ENCODE measurements around the gene MTCP1. TPM values are rescaled to one million over a fixed set of nuclear protein-coding genes. Genes with fewer than 3 reads are reported as not detected.

Gene MTCP1, protein sequence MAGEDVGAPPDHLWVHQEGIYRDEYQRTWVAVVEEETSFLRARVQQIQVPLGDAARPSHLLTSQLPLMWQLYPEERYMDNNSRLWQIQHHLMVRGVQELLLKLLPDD
- total RNA-seq = 24.9 and 25.3 TPM in 2 replicates

DNA sequence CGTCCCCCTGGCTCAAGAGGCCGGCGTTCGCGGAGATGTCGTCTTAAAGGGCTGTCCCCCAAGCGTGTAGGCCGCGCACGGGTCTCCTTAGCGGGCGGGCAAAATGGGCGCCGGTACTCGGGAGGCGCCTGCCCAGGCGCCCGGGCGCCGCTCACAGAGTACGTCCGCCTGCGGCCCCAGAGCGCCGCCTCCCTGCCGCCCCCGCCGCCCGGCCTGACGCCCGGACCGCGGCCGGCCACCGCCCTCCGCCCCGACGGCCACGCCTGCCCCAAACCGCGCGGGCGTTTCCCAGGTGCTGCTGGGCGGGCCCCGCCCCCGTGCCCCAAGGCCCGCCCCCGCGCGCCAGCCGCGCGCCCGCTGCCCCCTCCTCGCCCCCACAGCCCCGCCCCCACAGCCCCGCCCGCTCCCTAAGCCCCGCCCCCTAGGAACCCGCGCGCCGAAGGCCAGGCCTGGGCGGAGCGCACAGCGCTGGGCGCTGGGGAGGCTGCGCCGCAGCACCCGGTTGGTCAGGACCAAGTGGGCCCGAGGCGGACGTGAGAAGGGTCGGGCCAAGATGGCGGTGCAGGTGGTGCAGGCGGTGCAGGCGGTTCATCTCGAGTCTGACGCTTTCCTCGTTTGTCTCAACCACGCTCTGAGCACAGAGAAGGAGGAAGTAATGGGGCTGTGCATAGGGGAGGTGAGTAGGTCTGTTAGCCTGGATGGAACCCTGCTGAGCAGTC lies at the start of gene MTCP1, which contains the start of the genes BRCC3 and CMC4:
MTCP1 (minus strand) TSS at position 162 of the 719 bp plus-strand sequence. CDS start 5,126 bp downstream, outside the sequence.
BRCC3 (plus strand) TSS at position 534 of the 719 bp plus-strand sequence; CDS start at position 554, 20 bp downstream.
CMC4 (minus strand) TSS at position 162 of the 719 bp plus-strand sequence. CDS start 7,113 bp downstream, outside the sequence.

DNA sequence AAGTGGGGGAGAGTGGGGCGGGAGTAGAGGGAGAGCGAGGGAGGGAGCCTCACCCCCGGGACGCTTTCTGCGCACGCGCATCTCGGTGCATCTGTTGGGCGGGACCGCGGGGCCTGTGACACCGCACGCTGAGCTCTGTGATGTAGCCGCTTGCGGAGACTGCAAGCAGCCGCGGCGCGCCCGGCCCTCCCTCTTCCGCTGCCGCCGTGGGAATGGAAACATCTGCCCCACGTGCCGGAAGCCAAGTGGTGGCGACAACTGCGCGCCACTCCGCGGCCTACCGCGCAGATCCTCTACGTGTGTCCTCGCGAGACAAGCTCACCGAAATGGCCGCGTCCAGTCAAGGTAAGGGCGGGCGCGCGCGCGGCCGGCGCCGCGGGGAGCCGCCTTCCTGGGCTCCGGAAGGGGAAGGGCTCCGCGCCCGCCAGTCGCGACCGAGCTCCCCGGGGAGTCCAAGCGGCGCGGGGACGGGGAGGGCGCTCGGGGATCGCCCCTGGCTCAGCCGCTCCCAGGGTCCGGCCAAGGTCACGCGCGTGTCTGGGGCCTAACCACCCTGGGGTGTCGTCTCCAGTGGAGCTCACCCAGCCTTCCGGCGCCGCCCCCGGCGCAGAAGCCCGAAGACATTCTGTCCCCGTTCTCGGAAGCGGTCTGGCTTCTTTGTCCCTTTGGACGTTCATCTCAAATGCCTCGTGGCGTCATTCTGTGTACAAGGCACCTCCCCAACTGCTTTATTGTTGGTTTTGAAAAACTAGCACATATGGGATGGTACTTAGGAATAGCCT lies 44.0 kb downstream of the MTCP1 start, which contains the start of gene FUNDC2:
FUNDC2 (plus strand) TSS at position 118 of the 782 bp plus-strand sequence; CDS start at position 213, 95 bp downstream.

DNA sequence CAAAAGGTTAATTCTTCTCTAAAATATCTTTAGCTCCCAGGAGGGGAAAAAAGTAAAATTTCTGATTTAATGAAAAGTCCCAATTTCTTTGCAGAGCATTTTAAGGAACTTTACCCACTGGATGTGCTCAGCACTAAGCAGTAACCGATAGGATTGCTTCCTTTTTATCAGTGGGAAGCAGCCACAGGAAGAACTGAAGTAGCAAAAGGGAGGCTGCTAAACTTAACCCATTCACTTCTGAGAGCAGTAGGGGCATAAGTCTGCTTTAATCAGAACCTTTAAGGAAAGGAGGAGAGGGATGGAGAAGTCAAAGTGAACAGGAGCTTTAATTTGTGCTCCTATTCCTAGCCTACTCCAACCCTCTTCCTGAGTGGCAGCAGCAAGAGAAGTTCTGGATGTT lies 48.4 kb downstream of the MTCP1 start, which contains the start of gene F8:
F8 (minus strand) TSS at position 139 of the 400 bp plus-strand sequence. CDS start 171 bp downstream, outside the sequence.

Other genes with a start within 250 kb of the MTCP1 start
- gene SMIM9, start 236.5 kb downstream of the MTCP1 start, total RNA-seq = not detected in 2 replicates
- gene F8A1, start 184.8 kb downstream of the MTCP1 start, total RNA-seq = 1.1 and 1.3 TPM in 2 replicates
- 4.4 and 5.6 TPM in 2 replicates for gene F8, start 48.4 kb downstream of the MTCP1 start, total RNA-seq
- 33.6 and 59.7 TPM in 2 replicates for gene FUNDC2, start 44.3 kb downstream of the MTCP1 start, total RNA-seq
- 5.4 and 9.1 TPM in 2 replicates for gene CMC4, start within 50 bp of the MTCP1 start, total RNA-seq
- 8.2 and 10.8 TPM in 2 replicates for gene BRCC3, start 372 bp upstream of the MTCP1 start, total RNA-seq
- gene VBP1, start 145.3 kb upstream of the MTCP1 start, total RNA-seq = 42.4 and 47.6 TPM in 2 replicates
- gene RAB39B, start 193.4 kb upstream of the MTCP1 start, total RNA-seq = 0.83 and 0.85 TPM in 2 replicates